ENCODE data around the gene ERC2.

- TF ChIP-seq TCF4 (CRISPR knock-in tag; IDR thresholded peaks at IDR 0.05; ENCODE audit: borderline replicate concordance), result no peak
- TF ChIP-seq ZFP3 (CRISPR knock-in tag; IDR thresholded peaks at IDR 0.05), result no peak
- no peak for TF ChIP-seq ZFP30 (CRISPR knock-in tag; IDR thresholded peaks at IDR 0.05)
- no peak for TF ChIP-seq POU6F1 (CRISPR knock-in tag; IDR thresholded peaks at IDR 0.05; ENCODE audit: borderline replicate concordance, low read depth)
- TF ChIP-seq PPARA (CRISPR knock-in tag; IDR thresholded peaks at IDR 0.05; ENCODE audit: borderline replicate concordance), result no peak
- no peak for TF ChIP-seq CREB5 (CRISPR knock-in tag; IDR thresholded peaks at IDR 0.05; ENCODE audit: low read depth)
- TF ChIP-seq ZNF70 (CRISPR knock-in tag; IDR thresholded peaks at IDR 0.05), result no peak
- no peak for TF ChIP-seq RARB (CRISPR knock-in tag; IDR thresholded peaks at IDR 0.05)
- TF ChIP-seq ZC3H10 (CRISPR knock-in tag; IDR thresholded peaks at IDR 0.05), result no peak
- TF ChIP-seq ZNF565 (CRISPR knock-in tag; conservative IDR thresholded peaks at IDR 0.05; ENCODE audit: low read depth), result no peak
- no peak for TF ChIP-seq PATZ1 (CRISPR knock-in tag; IDR thresholded peaks at IDR 0.05; ENCODE audit: borderline replicate concordance)
Observed at GRCh38 chr3:56260262-56260661, 208.0 kb downstream of the ERC2 start.

All from SK-N-SH treated with all-trans-retinoic acid at 6 μM for 48 hours (cell line).